Activated CD4-positive, CD25-positive, alpha-beta regulatory T cell (primary cell): ENCODE results near the gene KDM1A.
"Not testable (repeated sequence)": the region's sequence is repeated elsewhere in the genome, so short reads cannot be mapped to it uniquely, and the experiment has no call there.

Source experiments
- DNase-seq, 4 experiments: peaks; one replicate each; lab custom pipeline; 2025; lab: John Stamatoyannopoulos, UW

KDM1A gene

DNA sequence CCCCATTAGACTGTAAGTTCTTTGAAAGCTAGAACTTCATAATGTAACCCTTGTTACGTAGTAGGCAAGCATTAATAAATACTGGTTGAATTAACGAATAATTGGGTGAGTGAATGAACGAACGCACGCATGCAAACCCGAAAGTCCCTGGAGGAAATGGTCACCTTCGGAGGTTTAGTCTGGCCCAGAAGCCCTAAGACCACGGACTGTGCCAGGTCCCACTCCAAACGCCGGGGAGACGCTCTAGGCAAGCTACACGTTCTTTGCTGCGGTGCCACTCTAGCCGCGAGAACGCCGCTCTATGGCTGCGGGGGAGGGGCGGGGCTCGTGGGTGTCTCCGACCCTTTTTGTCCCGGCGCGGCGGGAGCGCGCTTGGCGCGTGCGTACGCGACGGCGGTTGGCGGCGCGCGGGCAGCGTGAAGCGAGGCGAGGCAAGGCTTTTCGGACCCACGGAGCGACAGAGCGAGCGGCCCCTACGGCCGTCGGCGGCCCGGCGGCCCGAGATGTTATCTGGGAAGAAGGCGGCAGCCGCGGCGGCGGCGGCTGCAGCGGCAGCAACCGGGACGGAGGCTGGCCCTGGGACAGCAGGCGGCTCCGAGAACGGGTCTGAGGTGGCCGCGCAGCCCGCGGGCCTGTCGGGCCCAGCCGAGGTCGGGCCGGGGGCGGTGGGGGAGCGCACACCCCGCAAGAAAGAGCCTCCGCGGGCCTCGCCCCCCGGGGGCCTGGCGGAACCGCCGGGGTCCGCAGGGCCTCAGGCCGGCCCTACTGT, at the start of gene KDM1A:
TSS of gene KDM1A (plus strand) at position 375 of the 769 bp plus-strand sequence. CDS start at position 504, 129 bp downstream.
- peak; percentile 88 to 93 (median 92) for DNase-seq

DNA sequence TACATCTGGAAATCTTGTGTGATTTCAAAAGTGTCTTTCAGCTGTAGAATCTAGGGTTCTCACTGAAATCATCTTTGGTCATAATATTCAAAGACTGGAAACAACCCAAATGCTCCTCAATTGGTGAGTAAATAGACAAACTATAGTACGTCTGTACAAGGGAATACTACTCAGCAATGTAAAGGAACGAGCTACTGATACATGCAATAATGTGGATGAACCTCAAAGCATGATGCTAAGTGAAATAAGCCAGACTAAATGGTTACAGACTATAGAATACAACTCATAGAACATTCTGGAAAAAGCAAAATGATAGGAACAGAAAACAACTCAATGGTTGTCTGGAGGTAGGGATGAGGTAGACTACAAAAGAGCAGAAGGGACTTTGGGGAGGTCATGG, 49.2 kb upstream of the KDM1A start:
- DNase-seq: no peak

DNA sequence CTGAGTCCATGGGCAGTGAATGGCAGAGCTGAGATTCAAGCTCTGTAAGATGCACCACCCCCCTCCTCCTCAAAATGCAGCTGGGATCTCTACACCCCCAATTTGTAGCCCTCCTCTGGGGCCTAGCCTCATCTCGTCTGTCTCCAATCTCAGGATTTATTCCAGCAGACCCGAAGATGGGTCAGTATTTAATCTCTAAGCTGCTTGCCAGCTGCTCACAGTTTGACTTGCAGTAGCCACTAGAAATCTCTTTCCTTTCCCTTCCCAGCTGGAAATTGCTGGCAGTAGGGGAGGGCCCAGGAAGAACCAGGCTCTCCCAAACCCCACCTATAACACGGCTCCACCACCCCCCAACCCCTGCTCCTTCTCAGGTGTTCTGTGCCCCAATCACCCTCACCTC, 48.1 kb upstream of the KDM1A start:
- no peak for DNase-seq

DNA sequence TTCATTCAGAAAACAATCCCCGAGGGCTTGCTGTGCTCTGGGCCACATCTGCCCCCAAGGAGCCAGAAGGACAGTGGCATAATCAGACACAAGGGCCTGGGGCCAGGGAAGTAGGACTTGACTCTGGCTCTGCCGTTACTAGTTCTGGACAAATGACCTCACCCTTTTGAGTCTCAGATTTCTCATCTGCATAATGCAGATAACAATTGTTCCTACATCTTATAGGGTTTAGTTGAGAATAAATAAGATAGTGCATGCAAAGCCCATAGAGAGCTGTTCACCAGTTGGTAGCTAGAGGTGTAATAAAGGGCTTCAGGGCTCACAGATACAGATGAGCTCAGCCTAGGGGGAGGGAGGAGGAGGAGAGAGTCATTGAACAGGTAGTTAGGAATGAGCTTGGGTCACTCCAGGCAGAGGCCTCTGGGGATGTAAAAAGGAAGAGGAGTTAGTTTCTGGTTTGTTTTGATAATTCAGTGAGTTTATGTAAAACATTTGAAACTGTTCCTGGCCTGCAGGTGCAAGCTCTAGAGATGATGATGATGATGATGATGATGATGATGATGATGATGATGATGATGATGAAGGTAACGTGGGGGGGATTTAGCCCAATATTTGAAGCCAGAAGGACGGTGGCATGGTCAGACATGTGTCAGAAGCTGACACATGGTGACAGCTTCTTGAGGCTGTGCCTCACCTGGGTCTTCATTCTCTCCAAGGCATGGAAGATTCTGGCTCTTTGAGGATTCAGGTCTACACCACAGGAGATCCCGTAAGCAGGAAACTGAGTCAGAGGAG, 47.5 kb upstream of the KDM1A start:
- no peak for DNase-seq

DNA sequence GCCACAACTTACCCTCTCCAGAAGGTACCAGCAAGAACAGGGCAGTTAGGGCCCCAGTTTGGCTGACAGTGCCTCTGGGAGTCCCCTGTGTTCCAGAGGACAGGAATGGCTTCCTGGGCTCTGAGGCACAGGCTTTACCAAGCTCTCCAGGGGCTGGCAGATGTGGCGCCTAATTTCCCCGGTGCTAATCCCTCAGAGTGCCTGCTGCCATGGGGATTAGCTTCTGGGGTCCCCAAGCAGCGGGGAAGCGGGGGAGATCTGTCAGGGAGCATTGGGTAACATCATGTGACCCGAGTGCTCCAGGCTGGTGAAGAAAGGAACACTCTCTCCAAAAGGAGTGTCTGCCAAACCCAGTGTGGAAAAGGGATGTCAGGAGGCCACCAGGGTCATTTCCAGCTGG, 46.5 kb upstream of the KDM1A start, which contains the start of gene LACTBL1:
TSS of gene LACTBL1 (minus strand) at position 107 of the 400 bp plus-strand sequence. CDS start 550 bp downstream, outside the sequence.
- DNase-seq: no peak

DNA sequence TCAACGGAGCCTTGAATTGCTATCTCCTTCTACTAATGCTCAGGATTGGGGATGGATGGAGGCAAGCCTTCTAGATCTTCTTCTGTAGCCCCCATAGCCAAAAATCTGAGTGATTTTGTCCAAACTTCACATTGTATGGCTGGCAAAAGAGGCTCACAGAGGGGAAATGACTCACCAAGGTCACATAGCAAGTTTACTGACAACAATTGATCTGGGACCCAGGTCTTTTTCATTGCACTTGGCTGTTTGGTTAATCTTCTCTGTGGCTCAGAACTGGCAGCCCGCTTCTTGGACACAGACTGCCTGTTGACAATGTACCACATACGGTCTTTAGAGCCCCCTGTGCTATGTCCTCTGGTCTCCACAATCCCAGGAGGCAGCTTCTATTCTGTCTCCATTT, 43.6 kb upstream of the KDM1A start:
- DNase-seq: no peak

DNA sequence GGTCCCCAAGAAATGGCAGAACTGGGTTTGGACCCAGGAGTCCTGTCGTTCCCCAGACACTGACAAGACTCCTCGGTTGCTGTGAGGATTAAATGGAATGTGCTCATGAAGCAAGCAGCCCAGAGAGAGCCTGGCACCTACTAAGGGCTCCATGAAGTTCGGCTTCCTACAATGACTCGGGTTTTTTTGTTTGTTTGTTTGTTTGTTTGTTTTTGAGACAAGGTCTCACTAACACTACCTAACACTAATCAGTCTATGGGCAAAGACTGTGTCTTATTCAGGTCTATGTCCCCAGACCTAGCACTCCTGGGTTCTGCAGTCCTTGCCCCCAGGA, 43.2 kb upstream of the KDM1A start:
- no peak for DNase-seq

DNA sequence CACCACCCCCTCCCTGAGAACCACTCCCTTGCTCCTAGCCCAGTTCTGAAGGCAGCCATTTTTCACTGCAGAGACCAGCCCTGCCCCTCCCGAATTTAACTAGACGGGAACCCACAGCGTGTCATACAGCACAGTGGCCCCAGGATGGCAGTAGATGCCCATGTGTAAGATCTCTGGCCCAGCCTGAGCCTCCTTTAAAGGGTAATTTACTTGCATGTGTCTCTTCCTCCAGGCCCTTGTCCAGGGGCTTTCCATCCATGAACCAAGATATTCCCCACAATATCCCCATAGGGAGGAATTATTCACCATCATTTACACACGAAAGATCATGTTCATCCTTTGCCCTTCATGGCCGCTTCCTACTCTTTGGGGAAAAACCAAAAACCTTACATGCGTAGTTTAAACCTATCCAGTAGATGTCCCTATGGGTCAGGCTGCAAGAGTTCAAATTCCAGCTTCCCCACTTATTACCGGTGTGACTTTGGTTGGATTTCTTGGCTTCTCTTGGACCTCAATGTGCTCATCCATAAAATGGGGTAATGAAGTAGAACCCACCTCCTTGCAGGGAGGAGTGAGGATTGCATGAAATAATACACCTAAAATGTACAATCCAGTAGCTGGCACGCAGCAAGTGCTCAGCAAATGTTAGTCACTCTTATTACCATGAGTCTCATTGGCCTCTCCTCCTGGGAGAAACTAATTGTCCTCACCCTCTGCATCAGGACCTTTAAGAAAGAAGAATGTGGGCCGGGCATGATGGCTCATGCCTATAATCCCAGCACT, 42.6 kb upstream of the KDM1A start:
- DNase-seq: peak; percentile 4 to 20 (median 14)

DNA sequence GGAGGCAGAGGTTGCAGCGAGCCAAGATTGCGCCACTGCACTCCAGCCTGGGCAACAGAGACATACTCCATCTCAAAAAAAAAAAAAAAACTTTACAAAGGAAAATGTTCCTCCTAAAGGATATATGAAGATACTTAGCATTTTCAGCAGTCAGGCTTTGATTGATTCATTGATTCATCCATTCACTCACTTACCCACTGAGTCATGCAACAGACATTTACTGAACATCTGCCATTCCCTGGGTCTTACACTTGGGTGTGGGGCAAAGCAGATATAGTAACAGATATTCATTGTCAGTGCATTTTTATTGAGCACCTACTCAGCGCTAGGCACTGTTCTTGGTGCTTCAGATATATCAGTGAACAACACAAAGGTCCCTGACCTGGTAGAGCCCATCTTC, 41.0 kb upstream of the KDM1A start:
- no peak for DNase-seq

DNA sequence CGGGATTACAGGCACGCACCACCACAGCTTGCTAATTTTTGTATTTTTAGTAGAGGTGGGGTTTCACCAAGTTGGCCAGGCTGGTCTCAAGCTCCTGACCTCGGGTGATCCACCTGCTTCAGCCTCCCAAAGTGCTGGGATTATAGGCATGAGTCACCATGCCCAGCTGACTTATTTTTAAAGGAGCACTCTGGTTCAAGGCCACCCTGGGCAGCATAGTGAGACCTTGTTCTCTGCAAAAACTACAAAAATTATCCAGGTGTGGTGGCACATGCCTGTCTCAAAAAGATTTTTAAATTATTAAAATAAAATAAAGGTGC, 38.8 kb upstream of the KDM1A start:
- not testable (repeated sequence) for DNase-seq

DNA sequence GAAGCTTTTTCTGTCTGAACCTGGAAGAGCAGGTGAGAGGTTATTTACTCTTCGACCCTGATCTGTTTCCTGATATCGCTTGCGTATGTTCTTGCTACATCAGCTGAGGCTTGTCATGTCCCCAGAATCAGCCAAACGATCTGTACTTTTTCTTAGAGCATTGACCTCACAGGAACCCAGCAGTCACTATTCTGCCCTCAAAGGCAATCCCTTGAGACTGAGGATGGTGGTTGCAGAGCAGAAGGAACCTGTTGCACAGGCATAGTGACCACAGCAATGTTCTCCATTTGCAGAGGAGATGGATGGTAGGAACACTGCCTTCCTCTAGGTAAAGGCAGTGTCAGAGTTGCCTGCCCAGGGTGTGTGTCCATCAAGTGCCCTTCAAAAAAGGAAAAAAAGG, 35.3 kb upstream of the KDM1A start:
- no peak for DNase-seq

DNA sequence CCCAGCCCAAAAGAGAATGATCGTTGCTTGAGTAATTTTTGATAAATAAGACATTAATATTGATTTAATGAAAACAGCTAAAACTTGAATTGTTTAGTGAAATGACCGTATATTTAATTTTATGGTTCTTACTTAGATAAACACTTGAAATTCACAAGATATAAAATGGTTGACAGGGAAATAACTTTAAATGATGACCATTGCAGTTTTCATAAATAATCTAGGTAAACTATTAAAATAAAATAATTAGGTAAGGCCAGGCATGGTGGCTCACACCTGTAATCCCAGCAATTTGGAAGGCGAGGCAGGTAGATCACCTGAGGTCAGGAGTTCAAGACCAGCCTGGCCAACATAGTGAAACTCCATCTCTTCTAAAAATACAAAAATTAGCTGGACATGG, 26.9 kb upstream of the KDM1A start:
- not testable (repeated sequence) for DNase-seq

DNA sequence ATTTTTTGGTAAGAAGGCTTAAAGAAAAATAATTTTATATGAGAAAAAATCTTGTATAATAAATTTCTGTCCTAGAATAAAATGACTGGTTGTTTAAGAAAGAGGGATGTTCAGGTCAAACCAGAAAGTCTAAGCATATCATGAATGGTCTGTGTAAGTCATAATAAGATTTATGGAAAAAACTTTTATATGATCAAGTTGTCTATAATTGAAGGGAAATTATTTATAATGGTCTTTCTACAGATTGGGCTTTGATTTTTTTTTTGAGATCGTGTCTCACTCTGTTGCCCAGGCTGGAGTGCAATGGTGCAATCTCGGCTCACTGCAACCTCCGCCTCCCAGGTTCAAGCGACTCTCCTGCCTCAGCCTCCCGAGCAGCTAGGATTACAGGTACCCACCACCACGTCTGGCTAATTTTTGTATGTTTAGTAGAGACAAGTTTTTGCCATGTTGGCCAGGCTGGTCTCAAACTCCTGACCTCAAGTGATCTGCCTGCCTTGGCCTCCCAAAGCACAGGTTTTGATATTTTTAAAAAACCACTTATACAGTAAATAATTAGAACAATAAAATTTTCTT, 26.0 kb upstream of the KDM1A start:
- not testable (repeated sequence) for DNase-seq

DNA sequence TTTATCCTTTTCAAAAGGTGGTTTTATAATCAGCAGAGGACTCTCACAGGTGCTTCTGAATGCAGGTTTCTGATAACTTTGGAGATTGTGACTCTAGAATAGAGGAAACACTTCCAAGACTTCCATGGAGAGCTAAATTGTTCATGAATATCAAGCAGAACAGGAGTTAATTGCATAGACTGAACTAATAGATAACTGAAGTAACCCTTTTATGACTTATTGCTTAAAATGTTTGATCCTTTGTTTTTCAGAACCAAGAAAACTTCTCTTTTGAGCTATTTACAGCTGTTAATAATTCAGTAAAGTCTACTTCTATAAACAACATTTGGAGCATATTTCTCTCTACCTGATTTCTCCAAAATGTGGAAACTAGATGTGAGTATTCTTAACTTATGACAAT, 23.5 kb upstream of the KDM1A start:
- DNase-seq: no peak

DNA sequence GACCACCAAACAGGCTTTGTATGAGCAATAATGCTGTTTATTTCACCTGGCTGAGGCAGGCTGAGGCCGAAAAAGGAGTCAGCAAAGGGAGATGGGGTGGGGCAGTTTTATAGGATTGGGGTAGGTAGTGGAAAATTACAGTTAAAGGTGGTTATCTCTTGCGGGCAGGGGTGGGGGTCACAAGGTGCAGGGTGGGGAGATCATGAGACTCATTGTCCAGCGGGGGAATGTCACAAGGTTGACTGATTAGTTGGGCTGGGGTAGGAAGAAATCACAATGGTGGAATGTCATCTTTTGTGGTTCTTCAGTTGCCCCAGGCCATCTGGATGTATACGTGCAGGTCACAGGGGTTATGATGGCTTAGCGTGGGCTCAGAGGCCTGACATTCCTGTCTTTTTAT, 21.7 kb upstream of the KDM1A start:
- not testable (repeated sequence) for DNase-seq

DNA sequence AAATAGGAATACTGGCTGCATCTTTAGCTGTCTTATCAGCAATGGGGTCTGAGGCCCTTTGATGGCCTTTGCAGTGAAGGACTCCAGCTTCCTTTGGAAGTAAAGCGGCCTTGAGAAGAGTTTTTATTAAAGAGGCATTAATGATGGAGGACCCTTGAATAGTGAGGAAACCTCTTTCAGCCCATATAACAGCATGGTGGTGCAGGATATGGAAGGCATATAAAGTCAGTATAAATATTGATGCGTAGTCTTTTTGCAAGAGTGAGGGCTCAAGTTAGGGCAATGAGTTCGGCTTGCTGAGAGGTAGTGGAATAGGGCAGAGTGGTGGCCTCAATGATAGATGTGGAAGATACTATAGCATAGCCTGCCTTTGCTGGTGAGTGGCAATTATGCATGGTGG, 19.1 kb upstream of the KDM1A start:
- DNase-seq: not testable (repeated sequence)

DNA sequence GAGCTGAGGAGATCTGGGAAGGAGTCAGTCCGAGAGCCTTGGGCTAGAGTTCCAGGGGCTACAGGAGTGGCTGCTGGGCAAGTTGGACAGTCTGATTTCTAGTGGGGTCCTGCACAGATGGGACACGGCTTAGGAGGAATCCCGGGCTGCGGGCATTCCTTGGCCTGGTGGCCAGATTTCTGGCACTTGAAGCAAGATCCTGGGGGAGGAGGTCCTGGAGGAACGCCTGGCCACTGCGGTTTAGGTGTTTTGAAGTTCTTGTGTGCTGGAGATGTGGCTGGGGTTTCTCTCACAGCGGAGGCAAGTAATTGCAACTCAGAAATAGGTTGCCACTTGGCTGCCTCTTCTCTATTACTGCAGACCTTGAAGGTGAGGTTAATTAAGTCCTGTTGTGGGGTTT, 17.1 kb upstream of the KDM1A start:
- DNase-seq: not testable (repeated sequence)

DNA sequence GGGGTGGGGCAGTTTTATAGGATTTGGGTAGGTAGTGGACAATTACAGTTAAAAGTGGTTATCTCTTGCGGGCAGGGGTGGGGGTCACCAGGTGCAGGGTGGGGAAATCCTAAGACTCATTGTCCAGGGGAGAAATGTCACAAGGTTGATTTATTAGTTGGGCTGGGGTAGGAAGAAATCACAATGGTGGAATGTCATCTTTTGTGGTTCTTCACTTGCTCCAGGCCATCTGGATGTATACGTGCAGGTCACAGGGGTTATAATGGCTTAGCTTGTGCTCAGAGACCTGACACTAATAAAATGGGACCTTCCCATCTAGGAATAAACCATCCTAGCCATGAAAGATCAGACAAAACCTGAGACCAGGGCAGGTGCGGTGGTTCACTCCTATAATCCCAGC, 15.2 kb upstream of the KDM1A start:
- DNase-seq: no peak

DNA sequence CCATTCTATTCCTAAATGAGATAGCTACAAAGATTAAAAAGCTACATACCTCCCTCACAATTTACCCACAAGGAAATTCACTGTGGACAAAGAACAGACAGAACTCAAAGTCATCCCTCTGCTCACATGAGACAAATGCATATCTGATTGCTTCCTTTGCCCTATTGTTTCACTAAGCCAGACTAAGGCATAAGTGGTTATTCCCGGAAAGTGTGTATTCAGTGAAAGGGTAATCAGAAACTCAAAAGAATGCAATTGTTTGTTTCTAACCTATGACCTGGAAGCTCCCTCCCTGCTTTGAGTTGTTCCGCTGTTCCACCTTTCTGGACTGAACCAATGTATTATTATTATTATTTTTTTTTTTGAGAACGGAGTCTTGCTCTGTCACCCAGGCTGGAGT, 14.5 kb upstream of the KDM1A start:
- not testable (repeated sequence) for DNase-seq

DNA sequence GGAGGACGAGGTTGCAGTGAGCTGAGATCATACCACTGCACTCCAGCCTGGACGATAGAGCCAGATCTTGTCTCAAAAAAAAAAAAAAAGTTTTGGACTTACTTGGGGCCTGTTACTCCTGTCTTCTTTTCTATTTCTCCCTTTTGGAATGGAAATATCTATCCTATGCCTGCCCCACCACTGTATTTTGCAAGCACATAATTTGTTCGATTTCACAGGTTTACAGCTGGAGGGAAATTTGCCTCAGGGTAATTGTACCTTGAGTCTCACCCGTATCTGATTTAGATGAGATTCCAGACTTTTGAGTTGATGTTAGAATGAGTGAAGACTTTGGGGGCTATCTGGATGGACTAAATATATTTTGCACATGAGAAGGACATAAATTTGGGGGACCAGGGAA, 12.2 kb upstream of the KDM1A start:
- no peak for DNase-seq

DNA sequence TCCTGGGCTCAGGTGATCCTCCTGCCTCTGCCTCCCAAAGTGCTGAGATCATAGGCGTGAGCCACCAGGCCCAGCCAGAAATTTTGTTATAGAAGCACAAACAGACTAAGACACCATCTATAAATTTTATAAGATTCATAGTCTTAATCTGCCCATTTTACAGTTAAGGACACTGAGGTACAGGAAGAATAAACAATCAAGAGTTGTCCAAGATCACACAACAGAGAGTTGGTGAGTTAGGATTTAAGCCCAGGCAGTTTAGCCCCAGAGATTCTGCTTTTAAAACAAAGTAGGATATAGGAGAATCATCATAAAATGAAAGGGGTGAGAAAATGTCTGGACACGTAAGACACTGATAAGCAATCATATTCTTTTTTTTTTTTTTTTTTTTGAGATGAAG, 10.4 kb upstream of the KDM1A start:
- DNase-seq: no peak

DNA sequence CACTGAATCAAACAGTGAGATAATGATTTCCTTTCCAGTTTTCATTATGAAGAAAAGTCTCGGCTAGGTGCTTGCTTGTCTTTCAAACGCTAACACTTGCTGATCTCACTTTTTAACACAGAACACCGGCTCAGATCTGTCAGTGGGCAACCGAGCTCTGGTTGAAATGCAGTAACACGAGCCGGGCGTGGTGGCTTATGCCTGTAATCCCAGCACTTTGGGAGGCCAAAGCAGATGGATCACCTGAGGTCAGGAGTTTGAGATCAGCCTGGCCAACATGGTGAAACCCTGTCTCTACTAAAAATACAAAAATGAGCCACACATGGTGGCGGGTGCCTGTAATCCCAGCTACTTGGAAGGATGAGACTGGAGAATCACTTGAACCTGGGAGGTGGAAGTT, 9.2 kb upstream of the KDM1A start:
- not testable (repeated sequence) for DNase-seq
